ENCODE results near the gene HEXB.

- TF ChIP-seq POLR2A (IDR thresholded peaks at IDR 0.05; ENCODE audit: control extremely low read depth in 1 of 2, low read depth in 2 of 2, low read length in 2 of 2) (no peak), EZH2 (IDR thresholded peaks at IDR 0.05; ENCODE audit: low read depth, low read length, severe bottlenecking) (no peak), CTCF (IDR thresholded peaks at IDR 0.05; ENCODE audit: control extremely low read depth in 1 of 3, insufficient read depth in 1 of 3, low read depth in 1 of 3, low read length in 3 of 3) (no peak), JUN (IDR thresholded peaks at IDR 0.05; ENCODE audit: low read depth, low read length) (no peak), POLR2AphosphoS5 (IDR thresholded peaks at IDR 0.05; ENCODE audit: low read depth, low read length) (no peak), POU5F1 (IDR thresholded peaks at IDR 0.05; ENCODE audit: low read depth, low read length) (no peak), JUND (IDR thresholded peaks at IDR 0.05; ENCODE audit: low read length) (no peak), YY1 (IDR thresholded peaks at IDR 0.05; ENCODE audit: low read depth, low read length) (no peak)
These were observed 77.6 kb downstream of the HEXB start for GRCh38 chr5:74762599-74762998.
